ENCODE data around the gene LSP1.

DNA sequence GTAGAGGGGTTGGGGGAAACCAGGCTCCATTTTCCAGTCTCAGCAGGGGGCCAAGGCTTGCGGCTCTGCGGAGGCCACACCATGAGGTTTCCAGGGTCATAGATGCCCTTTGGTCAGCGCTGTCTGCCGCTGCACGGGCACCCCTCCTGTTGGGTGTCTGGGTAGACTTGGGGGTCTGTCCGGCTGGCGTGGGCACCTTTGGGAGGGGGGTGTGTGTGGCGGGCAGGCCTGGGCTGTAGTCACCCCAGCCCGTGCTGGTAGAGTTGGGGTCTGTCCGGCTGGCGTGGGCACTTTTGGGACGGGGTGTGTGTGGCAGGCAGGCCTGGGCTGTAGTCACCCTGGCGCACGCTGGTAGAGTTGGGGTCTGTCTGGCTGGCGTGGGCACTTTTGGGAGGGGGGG, 18.6 kb downstream of the LSP1 start:
- TF ChIP-seq, protein P1, sequence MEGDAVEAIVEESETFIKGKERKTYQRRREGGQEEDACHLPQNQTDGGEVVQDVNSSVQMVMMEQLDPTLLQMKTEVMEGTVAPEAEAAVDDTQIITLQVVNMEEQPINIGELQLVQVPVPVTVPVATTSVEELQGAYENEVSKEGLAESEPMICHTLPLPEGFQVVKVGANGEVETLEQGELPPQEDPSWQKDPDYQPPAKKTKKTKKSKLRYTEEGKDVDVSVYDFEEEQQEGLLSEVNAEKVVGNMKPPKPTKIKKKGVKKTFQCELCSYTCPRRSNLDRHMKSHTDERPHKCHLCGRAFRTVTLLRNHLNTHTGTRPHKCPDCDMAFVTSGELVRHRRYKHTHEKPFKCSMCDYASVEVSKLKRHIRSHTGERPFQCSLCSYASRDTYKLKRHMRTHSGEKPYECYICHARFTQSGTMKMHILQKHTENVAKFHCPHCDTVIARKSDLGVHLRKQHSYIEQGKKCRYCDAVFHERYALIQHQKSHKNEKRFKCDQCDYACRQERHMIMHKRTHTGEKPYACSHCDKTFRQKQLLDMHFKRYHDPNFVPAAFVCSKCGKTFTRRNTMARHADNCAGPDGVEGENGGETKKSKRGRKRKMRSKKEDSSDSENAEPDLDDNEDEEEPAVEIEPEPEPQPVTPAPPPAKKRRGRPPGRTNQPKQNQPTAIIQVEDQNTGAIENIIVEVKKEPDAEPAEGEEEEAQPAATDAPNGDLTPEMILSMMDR (IDR thresholded peaks at IDR 0.05; ENCODE audit: insufficient read depth, low read length): no peak
- TF ChIP-seq REST (IDR thresholded peaks at IDR 0.05; ENCODE audit: insufficient replicate concordance, low read depth) (no peak), POLR2AphosphoS5 (IDR thresholded peaks at IDR 0.05; ENCODE audit: low read depth) (no peak)
